ENCODE data around the gene GGA2.

GRCh38 chr16:23530062-23530461 is 19.8 kb upstream of the GGA2 start:
- TF ChIP-seq EP300 (IDR thresholded peaks at IDR 0.05): no peak
- TF ChIP-seq CTCF (IDR thresholded peaks at IDR 0.05): no peak

Data from suprapubic skin (tissue), 3 donors.